SK-N-MC (cell line): ENCODE results near the gene ACE.

ENCODE experiments used
- DNase-seq: peaks from one replicate; pipeline ENCODE4 v3.0.0-alpha.2; 2011; ENCODE audit warnings: low read depth, low spot score
- H3K27ac ChIP-seq: fragments of 200-600 bp; sonication (generic); 2 replicates; pipeline ENCODE4 v1.5.1; 2016; ENCODE audit warnings: mixed run types
- H3K36me3 ChIP-seq: fragments of 200-600 bp; sonication (generic); 2 replicates; pipeline ENCODE4 v1.6.1; 2017; ENCODE audit warnings: antibody characterized with exemption, low read length, mixed read lengths; ENCODE audit not compliant: insufficient read depth
- H3K4me3 ChIP-seq: fragments of 200-600 bp; sonication (generic); 2 replicates; pipeline ENCODE4 v1.5.1; 2016
- H3K9ac ChIP-seq: fragments of 200-600 bp; sonication (generic); 2 replicates; pipeline ENCODE4 v1.8.0; 2017; ENCODE audit warnings: mixed run types, mixed read lengths; ENCODE audit not compliant: insufficient read length
- H3K9me3 ChIP-seq: fragments of 200-600 bp; sonication (generic); 2 replicates; pipeline ENCODE4 v1.6.1; 2017; ENCODE audit warnings: low read depth, mild to moderate bottlenecking, antibody characterized with exemption, low read length, moderate library complexity, mixed read lengths
- EZH2 ChIP-seq: fragments of 200-600 bp; sonication (generic); IDR thresholded peaks from one replicate; pipeline ENCODE4 v1.6.1; 2017; ENCODE audit warnings: antibody characterized with exemption
- FOXP2 ChIP-seq: optimal IDR thresholded peaks from 2 replicates; pipeline ENCODE3; 2011; ENCODE audit warnings: mild to moderate bottlenecking, moderate library complexity; ENCODE audit not compliant: insufficient read depth; ENCODE audit errors: extremely low read length, control extremely low read depth
- POLR2AphosphoS5 ChIP-seq: IDR thresholded peaks from 2 replicates; pipeline ENCODE4 v1.6.1; 2012; ENCODE audit warnings: mild to moderate bottlenecking, low read depth, low read length, borderline replicate concordance

The ACE gene

DNA sequence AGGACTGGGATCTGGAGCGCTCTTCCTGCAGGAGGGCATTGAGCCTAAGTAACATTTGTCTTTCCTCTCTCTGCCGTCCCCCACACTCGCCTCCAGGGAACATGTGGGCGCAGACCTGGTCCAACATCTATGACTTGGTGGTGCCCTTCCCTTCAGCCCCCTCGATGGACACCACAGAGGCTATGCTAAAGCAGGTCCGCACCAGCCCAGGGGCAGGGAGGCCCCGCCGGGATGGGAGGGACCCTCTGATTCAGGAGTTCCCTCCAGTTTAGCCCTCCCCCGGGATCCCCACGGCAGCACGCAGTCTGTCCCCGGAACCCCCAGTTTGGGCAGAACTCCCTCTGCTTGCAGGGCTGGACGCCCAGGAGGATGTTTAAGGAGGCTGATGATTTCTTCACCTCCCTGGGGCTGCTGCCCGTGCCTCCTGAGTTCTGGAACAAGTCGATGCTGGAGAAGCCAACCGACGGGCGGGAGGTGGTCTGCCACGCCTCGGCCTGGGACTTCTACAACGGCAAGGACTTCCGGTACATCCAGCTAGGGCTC, 14.1 kb downstream of the ACE start:
- Histone ChIP-seq H3K9me3 (no peaks in the 10 kb centered on the region), H3K27ac (no peak overlapping the region), H3K9ac (no peak overlapping the region), H3K36me3 (no peaks in the 10 kb centered on the region), H3K4me3 (no peak overlapping the region)
- no peak for DNase-seq
- TF ChIP-seq EZH2 (no peak), POLR2AphosphoS5 (no peak)

DNA sequence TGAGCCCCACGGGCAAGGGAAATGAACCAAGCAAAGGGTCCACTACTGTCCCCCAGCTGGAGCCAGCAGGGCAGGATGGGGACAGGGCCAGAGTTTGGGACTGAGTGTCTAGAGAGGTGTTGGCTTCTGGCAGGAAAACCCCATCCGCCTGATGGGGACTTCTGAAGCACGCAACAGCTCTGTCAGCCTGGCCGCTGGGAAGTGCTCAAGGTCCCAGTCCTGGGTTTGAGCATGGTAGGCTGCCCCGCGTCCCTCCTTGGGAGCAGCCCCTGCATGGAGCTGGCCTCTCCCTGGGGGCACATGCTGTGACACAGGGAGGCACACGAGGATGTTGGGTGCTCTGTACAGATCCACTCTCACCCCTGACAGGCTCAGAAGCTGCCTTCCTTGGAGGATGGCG, 14.6 kb downstream of the ACE start:
- TF ChIP-seq EZH2 (no peak), POLR2AphosphoS5 (no peak), FOXP2 (no peak)
- Histone ChIP-seq H3K4me3 (no peak overlapping the region), H3K9me3 (no peaks in the 10 kb centered on the region), H3K27ac (no peak overlapping the region), H3K36me3 (no peaks in the 10 kb centered on the region), H3K9ac (no peak overlapping the region)
- no peak for DNase-seq

DNA sequence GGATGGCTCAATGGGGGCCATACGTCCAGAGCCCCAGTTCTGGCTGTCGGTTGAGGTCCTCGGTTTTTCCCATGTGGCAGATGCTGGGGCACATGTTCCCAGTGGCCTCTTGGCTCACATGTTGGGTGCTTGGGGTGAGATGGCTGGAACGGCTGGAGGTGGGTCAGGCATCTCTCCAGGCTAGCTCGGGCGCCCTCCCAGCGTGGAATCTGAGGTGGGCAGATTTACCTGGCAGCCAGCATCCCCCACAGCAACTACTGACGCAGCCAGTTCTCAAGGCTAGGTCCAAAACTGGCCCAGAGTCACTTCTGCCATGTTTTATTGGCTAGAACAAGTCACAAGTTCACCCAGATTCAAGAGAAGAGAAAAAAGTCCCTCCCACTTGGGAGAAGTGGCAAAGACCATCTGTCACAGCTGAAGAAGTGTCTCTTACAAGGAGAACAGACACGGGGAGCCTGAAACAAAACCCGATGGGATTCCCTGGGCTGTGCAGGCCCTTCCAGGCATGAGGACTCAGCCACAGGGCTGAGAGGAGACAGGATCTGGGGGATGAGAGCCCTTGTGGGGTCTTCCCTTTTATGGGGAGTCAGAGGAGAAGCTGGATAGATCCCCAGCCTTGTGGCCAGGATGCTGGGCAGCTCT, 15.2 kb downstream of the ACE start:
- Histone ChIP-seq H3K27ac (no peak overlapping the region), H3K9ac (no peak overlapping the region), H3K36me3 (no peaks in the 10 kb centered on the region), H3K9me3 (no peaks in the 10 kb centered on the region), H3K4me3 (no peak overlapping the region)
- TF ChIP-seq EZH2 = no peak
- no peak for TF ChIP-seq FOXP2
- TF ChIP-seq POLR2AphosphoS5 = no peak
- no peak for DNase-seq

DNA sequence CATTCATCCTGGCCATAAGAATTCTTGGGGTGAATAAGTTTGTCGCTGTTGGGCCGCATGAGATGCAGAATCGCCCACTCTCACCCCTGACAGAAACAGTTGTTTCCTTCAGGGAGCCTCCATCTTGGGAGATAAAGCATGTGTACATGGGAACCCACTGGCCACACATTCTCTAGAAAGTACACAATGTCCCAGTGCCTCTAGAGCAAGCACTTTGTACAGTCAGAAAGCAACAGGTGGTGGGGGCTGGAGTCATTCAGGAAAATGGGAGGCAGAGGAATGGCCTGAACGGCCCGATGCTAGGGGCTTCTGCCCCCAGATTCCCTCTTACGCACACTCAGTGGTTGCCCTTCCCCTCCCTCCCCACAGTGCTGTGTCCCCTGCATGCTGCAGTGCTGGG, 16.1 kb downstream of the ACE start:
- DNase-seq = no peak
- Histone ChIP-seq H3K9me3 (no peaks in the 10 kb centered on the region), H3K9ac (no peak overlapping the region), H3K36me3 (no peaks in the 10 kb centered on the region), H3K27ac (no peak overlapping the region), H3K4me3 (no peak overlapping the region)
- TF ChIP-seq POLR2AphosphoS5 (no peak), EZH2 (no peak), FOXP2 (no peak)

DNA sequence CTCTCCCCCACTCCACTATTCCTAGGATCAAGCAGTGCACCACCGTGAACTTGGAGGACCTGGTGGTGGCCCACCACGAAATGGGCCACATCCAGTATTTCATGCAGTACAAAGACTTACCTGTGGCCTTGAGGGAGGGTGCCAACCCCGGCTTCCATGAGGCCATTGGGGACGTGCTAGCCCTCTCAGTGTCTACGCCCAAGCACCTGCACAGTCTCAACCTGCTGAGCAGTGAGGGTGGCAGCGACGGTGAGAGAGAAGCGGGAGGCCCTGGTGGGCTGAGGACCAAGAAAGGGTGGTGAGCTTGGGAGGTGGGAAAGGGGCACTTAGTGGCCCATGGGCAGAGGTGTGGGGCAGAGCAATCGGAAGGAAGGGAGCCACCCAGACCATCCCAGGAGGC, 16.6 kb downstream of the ACE start:
- no peak for TF ChIP-seq FOXP2
- no peak for TF ChIP-seq POLR2AphosphoS5
- TF ChIP-seq EZH2 = no peak
- H3K36me3 ChIP-seq = no peaks in the 10 kb centered on the region
- H3K4me3 ChIP-seq = no peak overlapping the region
- H3K27ac ChIP-seq = no peak overlapping the region
- DNase-seq = no peak
- no peaks in the 10 kb centered on the region for H3K9me3 ChIP-seq
- H3K9ac ChIP-seq = no peak overlapping the region

DNA sequence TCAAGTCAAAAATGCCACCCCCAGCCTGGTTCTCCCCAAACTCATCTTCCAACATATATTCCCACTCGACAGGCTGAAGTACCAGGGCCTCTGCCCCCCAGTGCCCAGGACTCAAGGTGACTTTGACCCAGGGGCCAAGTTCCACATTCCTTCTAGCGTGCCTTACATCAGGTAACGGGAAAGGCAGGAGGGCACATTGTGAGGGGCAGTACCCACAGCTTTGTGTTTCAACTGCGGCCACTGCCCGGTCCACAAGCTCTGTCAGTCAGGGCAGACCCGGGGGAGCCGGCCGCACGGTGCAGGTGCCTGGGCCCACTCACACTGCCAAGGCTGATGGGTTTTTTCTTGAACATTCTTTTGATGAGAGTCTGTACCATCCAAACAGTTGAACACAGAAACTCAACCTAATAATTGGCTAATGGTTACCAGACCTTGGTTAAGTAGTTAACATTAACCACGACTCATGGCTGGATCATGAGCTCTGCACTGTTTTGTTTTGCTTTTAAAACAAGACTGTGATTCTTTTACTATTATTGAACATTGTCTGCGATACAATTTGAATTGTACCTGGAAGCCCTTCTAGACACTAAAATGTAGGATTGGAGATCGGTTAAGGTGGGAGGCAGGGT, 17.6 kb downstream of the ACE start:
- H3K27ac ChIP-seq = no peak overlapping the region
- DNase-seq = no peak
- no peaks in the 10 kb centered on the region for H3K9me3 ChIP-seq
- no peak overlapping the region for H3K9ac ChIP-seq
- H3K4me3 ChIP-seq = no peak overlapping the region
- no peaks in the 10 kb centered on the region for H3K36me3 ChIP-seq
- TF ChIP-seq FOXP2 (no peak), POLR2AphosphoS5 (no peak), EZH2 (no peak)

DNA sequence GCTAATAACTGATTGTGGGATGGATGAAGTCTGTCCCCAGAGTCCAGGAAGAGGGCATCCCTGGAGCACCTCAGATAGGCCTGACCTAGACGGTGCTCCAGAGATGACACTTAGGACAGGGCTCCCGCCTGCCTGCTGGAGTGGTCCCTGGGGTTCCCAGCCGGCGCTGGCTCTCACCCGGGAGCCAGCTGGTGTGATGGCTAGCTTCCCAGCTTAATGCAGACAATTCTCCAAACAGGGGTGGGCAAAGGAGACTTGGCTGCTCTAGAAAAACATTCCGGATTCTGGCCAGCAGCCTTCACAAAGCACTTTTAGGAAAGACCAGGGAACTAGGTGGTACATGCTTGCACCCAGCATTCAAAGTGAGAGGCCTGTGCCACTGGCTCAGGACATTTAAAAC, 18.6 kb downstream of the ACE start:
- H3K9me3 ChIP-seq = no peaks in the 10 kb centered on the region
- H3K36me3 ChIP-seq = no peaks in the 10 kb centered on the region
- no peak for TF ChIP-seq EZH2
- no peak for TF ChIP-seq FOXP2
- no peak for TF ChIP-seq POLR2AphosphoS5
- H3K4me3 ChIP-seq = no peak overlapping the region
- H3K27ac ChIP-seq = no peak overlapping the region
- no peak for DNase-seq
- no peak overlapping the region for H3K9ac ChIP-seq

DNA sequence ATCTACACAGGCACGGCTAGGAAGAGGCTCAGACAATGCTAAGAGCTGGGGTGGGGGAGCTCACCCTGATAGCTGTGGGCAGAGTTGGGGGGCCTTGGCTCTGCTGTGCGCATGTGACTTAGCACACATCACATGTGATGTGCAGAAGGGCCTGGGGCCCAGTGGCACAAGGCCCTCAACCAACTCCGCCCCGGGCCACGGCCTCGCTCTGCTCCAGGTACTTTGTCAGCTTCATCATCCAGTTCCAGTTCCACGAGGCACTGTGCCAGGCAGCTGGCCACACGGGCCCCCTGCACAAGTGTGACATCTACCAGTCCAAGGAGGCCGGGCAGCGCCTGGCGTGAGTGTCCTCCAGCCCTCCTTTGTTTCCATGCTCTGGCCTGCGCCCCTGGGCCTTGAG, 19.3 kb downstream of the ACE start:
- no peak for DNase-seq
- Histone ChIP-seq H3K27ac (no peak overlapping the region), H3K4me3 (no peak overlapping the region), H3K9ac (no peak overlapping the region), H3K9me3 (no peaks in the 10 kb centered on the region), H3K36me3 (no peaks in the 10 kb centered on the region)
- TF ChIP-seq POLR2AphosphoS5 (no peak), EZH2 (no peak), FOXP2 (no peak)
